Stimulated activated CD4-positive, alpha-beta T cell treated with anti-CD3 and anti-CD28 coated beads, Interleukin-1b, Interleukin-23, amount 100 ng/mL, for 24 hours (primary cell): Measurements from ENCODE around the gene KIF19.
"Not testable (repeated sequence)": the region's sequence is repeated elsewhere in the genome, so short reads cannot be mapped to it uniquely, and the experiment has no call there.

Experiments
- DNase-seq, 4 experiments: peaks; one replicate each; pipeline ENCODE4 v3.0.0-alpha.2; 2020; ENCODE audit warnings: low read depth in 4 of 4, low spot score in 1 of 4

KIF19 gene

GRCh38 chr17:74325743-74326379 lies at the start of gene KIF19:
TSS of gene KIF19 (plus strand) at chr17:74326226. CDS start at chr17:74326350, 124 bp downstream.
- peak; percentile 23 to 42 (median 26) for DNase-seq

GRCh38 chr17:74276541-74277009 lies 49.5 kb upstream of the KIF19 start:
- no peak for DNase-seq

- no peak for DNase-seq
Measured at GRCh38 chr17:74277935-74278334, 48.1 kb upstream of the KIF19 start.

GRCh38 chr17:74279617-74280016 lies 46.4 kb upstream of the KIF19 start:
- DNase-seq: not testable (repeated sequence)

GRCh38 chr17:74280093-74280513 lies 45.9 kb upstream of the KIF19 start:
- peak in 1 of 4 experiments; percentile 45 for DNase-seq

GRCh38 chr17:74281799-74282198 lies 44.2 kb upstream of the KIF19 start:
- DNase-seq: no peak

GRCh38 chr17:74282274-74282586 lies 43.8 kb upstream of the KIF19 start:
- DNase-seq: not testable (repeated sequence)

- DNase-seq: peak in 1 of 4 experiments; percentile 50
Measured at GRCh38 chr17:74282587-74283370, 43.2 kb upstream of the KIF19 start.

GRCh38 chr17:74283371-74283673 lies 42.7 kb upstream of the KIF19 start:
- no peak for DNase-seq

- DNase-seq: no peak
Measured at GRCh38 chr17:74287031-74287602, 38.9 kb upstream of the KIF19 start.

- peak in 1 of 4 experiments; percentile 25 for DNase-seq
Measured at GRCh38 chr17:74288785-74289184, 37.2 kb upstream of the KIF19 start.

GRCh38 chr17:74289688-74290087 lies 36.3 kb upstream of the KIF19 start:
- DNase-seq: no peak

- DNase-seq: no peak
Measured at GRCh38 chr17:74290340-74290739, 35.7 kb upstream of the KIF19 start.

GRCh38 chr17:74292495-74292894 lies 33.5 kb upstream of the KIF19 start:
- DNase-seq: no peak

- DNase-seq: no peak
Measured at GRCh38 chr17:74295625-74296547, 30.1 kb upstream of the KIF19 start.

- DNase-seq: no peak
Measured at GRCh38 chr17:74296548-74296936, 29.5 kb upstream of the KIF19 start.

- peak in 1 of 4 experiments; percentile 39 for DNase-seq
Measured at GRCh38 chr17:74297941-74298340, 28.1 kb upstream of the KIF19 start.

GRCh38 chr17:74298778-74299177 lies 27.2 kb upstream of the KIF19 start:
- no peak for DNase-seq

- no peak for DNase-seq
Measured at GRCh38 chr17:74299226-74300009, 26.6 kb upstream of the KIF19 start.

GRCh38 chr17:74303305-74303704 lies 22.7 kb upstream of the KIF19 start:
- no peak for DNase-seq

GRCh38 chr17:74304184-74304583 lies 21.8 kb upstream of the KIF19 start:
- no peak for DNase-seq
